NAMALWA (cell line): ENCODE results near the gene BAAT.
"Not testable (repeated sequence)": the region's sequence is repeated elsewhere in the genome, so short reads cannot be mapped to it uniquely, and the experiment has no call there.

Source experiments
- DNase-seq: peaks from one replicate; pipeline ENCODE4 v3.0.0-alpha.2; 2015; ENCODE audit warnings: low spot score

Gene BAAT

DNA sequence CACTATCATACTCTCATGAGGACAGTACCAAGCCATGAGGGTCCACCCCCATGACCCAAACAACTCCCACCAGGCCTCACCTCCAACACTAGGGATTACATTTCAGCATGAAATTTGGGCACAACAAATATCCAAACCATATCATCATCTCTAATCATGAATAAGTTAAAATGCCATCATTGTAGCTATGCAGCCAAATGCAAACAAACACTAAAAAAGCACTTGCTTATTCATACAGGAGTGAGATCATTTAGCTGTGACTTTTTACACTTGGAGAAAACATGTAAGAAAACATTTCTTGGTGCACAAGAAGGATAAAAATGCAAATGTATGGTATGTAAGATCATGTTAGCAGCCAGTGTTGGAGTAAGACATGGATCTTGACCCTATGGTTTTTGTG is 24.2 kb downstream of the BAAT start:
- DNase-seq = no peak

DNA sequence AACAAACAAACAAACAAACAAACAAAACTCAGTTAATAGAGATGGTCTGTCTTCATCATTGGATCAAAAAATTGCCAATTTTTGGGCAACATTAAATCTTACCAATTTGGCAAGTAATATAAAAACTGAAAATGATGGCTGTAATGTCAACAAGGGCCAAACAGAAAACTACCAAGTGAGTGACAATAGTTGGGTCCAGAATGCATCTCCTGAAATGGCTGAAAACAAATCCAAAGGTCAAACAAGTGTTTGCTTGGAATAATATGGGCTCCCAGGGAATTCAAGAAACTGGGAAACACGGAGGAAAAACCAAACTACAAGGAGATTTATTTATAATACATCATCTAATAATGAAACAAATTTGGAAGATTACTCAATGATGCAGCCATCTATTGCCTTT is 25.1 kb downstream of the BAAT start:
- DNase-seq = no peak

DNA sequence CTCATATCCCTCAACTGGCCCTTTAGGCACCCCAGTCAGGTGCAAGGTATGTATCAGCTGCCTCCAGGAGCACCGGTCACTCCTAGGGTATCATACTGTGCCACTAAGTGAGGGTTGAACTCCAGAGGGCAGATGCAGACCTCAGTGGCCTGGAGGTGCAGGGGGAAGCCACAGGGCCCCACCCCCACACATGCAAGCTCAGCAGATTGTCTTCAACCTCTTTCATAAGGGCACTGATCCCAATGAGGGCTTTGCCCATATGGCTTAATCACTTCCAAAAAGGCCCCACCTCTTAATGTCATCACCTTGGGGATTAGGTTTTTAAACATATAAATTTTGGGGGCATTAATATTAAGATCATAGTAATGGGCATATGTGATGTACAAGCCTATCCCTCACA is 28.2 kb downstream of the BAAT start:
- DNase-seq = no peak

DNA sequence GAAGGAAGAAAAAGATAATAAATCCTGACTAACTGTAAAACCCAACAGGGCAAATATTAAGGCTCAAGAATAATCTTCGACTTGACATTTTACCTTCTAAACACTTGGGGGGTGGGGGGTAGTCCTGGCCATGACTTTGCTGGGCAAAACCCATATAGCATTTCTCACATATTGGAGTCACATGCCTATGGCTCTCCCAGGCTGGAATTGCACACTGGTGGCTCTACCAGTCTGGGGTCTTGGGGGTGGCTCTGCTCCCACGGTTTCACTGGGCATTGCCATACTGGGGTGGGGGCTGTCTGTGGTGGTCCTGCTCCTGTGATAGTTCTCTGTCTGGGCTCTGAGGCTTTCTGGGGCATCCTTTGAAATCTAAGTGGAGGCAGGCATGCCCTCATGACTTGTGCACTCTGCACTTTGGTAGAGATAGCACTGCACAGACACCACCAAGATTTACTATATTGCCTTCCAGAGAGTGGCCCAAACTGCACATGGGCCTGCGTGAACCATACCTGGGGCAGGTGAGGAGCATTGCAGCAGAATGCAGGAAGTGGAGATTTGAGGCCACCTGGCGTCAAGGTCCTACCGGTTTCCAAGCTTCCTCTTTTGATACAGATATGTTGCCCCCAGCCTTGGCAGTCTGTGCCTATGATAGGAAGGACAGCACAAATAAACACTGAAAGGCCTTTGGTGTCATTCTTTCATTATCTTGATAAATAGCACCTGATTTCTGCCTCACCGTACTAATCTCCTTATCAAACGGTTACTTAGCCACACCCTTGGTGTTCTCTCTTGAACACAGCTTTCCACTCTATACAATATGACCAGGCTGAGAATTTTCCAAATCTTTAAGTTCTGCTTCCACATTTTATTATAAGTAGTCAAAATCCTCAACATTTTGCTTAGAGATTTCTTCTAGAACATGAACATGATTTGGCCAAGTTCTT is 29.8 kb downstream of the BAAT start:
- no peak for DNase-seq

DNA sequence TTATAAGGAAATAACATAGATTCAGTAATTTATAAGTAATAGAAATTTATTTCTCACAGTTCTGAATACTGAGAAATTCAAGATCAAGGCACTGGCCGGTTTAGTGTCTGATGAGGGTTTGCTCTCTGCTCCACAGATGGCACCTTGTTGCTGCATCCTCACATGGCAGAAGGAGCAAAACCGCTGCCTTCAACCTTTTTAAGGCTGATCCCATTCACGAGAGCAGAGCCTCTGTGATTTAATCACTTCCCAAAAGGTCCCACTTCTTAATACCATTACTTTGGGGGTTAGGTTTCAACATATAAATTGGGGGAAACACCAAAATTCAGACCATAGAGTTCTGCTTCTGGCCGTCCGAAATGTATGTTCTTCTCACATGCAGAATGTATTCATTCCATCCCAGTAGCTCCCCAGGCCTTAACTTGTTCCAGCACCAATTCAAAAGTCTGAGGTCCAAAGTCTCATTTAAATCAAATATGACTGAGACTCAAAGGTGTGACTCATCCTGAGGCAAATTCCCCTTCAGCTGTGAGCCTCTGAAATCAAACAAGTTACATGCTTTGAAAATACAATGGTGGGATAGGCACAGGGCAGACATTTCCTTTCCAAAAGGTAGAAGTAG is 30.6 kb downstream of the BAAT start:
- no peak for DNase-seq

DNA sequence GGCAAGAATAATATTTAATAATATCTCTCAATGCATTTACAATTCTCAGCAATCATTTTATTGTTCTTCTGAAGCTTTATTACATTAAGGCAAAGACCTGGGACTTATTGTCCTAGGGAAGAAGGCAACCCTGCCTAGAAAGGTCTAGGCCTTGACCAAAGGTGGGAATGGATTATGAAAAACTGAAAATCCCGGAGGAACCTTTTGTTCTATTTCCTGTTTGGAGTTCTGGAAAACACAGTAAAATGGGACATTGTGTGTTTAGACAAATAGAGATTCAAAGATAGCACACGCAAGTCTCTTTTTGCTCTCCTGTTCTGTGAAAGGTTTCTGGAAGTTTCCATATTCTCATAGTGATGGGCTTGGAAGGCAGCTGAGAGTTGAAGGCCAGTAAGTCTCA is 31.1 kb downstream of the BAAT start:
- DNase-seq = no peak

DNA sequence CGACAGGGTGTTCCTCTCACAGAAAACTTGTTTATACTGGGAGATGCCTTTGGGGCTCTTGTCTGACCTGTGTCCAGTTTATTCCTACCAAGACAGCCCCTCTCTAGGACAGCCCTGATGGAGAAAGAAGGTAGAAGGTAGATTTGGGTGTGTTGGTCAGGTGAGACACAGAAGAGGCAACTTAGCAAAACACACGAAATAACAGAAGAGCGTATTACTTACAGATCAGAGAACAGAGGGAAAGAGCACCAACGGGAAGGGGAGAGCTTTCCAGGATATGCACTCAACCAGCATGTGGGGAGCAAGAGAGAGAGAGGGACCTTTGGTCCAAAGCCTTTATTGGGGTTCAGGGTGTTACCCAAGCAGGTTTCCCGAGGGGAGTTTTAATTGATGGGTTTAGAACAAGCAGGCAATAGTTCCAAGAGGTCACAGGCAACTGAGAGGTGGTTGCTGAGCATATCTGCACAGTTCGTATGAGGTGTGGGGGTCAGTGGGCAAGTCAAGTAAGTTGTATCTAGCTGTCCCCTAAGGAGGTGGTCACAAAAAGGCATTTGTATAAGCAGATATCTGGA is 31.8 kb downstream of the BAAT start:
- no peak for DNase-seq

DNA sequence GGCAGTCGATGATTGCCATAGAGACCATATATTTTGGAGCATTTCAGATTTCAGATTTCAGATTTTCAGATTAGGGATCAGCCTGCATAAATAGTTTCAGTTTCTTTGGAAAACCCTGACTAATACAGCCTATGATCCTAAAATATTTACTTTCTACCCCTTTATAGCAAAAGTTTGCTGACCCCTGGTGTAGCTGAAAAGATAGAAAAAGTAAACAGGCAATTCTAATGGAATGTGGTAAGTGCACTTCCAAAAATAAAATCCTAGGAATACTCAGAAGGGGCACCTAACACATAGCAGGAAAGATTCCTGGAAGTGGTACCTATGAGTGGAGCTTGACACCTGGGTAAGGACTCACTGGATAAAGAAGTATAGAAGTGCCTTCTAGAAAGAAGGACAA is 34.5 kb downstream of the BAAT start:
- no peak for DNase-seq

DNA sequence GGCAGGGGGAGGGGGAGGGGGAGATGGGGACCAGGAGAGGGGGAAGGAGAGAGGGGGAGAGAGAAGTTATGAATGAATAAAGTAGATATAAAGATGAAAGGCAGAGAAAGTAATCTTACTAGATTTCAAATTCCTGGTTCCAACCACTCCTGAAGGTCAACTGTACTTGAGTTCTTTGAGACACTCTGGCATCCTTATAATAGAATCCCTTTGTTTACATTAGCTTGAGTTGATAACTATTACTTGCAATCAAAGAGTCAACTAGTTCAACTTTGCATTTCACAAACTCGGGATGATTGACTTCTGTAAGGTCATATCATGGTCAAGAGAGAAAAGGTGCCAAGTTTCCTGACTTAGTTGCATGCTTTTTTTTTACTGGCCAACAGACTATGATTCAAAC is 42.2 kb downstream of the BAAT start:
- DNase-seq = no peak

DNA sequence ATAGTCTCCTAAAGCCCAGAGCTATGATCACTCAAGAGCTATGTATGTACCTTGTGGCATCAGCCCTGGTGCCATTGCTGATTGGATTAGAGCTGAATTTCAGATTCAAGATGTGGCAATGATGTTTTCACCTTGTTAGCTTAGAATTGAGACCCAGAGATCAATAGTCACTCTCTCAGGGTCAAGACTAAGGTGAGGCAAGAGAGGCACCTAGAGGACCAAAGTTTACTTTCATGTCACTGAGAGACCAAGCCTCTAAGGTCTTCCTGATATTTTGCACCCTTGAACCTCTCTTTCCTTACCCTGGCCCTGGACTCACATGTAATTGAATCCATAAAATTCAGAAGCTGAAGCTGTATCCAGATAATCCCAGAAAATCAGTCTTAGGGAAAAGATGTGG is 42.8 kb downstream of the BAAT start:
- no peak for DNase-seq

DNA sequence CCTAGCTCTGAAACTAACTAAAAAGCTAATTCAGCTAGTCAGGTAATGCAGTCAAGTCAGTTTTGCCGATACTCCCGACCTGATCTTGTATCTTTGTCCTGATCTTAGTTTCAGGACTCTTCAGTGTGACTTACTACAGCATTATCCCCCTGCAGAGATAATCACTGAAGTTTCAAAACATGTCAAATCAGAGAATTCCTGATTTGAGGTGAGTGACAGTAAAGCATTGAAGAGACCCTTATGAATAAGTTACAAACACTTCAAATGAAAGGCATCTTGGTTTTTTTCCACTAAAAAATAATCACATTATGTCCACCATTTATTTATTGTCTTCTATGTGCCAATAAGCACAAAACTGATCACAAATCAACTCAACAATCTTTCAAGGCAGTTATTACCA is 47.6 kb downstream of the BAAT start:
- DNase-seq = no peak

DNA sequence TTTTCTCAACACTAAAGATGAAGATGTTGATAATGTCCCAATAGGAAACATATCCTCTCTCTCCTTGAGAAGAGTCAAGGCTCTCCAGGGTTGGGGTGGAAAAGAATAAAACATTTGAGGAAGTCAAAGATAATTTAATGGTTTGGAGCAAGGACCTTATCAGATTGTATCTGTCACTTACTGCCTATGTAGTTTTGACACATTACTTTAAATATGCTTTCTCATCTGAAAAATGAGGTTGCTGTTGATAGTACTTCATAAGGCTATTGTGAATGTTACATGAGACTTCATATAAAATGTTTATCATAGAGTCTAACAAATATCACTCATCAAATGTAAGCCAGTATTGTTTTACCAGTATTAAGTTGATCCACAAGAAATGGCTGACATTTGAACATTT is 48.7 kb downstream of the BAAT start:
- no peak for DNase-seq

DNA sequence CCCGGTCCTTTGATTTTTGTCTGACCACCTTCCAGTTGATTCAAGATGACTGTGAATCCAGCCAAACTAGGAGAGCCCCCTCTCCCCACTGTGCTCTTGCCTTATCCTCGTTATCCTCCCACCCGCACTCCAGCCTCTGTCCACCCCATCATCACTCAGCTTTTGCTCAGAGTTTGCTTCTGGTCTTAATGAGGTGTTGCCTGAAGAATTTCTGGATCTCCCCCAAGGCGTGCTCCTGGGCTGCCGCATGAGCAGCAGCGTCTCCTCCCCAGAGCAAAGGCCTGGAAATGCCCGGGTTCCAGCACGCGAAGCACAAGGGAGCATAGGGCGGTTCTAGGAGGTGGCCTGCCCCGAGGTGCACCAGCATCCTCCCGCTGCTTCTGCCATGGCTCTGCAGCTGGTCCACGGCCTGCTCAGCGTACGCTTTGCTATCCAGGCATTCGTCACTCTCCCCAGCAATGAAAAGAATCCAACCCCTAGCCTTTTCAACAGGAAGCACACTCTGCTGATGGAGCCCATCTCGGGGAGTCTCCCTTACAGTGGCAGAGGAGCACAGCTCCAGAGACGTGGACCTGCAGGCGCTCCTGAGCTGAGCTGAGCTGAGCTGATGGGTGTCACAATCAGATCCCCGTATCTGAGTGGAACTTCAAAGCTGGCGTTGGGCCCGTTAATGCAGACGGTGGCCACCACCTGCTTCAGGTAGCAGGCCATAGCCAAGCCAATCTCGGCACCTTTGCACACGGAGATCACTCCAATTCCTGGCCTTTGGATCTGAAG is 50.7 kb downstream of the BAAT start:
- no peak for DNase-seq

DNA sequence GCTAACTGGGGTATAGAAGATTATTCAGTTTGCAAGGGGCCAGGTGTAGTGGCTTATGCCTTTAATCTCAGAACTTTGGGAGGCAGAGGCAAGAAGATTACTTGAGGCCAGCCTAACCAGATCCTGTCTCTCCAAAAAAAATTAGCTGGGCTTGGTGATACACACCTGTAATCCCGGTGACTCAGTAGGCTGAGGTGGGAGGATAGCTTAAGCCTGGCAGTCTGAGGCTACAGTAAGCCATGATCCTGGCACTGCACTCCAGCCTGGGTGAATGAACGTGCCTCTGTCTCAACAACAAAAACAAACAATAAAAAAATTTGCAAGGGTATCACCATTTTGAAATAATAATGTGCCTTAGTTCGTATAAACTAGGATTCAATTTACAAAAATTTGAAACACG is 51.3 kb downstream of the BAAT start:
- DNase-seq = no peak

DNA sequence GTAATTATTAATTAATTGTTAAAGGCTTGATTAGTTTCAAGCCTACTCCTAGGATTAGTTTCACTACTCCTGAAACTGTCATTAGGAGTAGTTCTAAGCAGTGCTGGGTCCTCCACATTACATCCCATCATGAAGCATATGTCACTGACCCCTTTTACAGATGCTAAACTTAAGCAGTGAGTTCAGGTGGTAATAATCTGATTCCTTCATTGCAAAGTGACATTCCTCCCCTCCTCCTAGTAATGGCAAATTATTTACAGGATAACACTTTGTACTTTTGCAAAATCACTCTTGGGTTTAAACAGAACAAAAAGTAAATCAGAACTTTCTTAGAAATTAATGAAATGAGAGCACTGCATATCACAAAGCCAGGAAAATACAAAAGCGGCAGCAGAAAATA is 52.4 kb downstream of the BAAT start:
- no peak for DNase-seq

DNA sequence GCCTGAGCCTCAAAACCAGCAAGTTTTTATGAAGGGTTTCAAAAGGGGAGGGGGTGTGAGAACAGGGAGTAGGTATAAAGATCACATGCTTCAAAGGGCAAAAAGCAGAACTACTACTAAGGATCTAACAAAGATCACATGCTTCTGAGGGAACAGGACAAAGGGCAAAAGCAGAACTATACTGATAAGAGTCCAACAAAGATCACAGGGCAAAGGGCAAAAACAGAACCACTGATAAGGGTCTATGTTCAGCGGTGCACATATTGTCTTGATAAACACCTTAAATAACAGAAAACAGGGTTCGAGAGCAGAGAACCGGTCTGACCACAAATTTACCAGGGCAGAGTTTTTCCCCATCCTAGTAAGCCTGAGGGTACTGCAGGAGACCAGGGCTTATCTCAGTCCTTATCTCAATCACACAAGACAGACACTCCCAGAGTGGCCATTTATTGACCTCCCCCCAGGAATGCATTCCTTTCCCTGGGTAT is 57.3 kb downstream of the BAAT start:
- not testable (repeated sequence) for DNase-seq

DNA sequence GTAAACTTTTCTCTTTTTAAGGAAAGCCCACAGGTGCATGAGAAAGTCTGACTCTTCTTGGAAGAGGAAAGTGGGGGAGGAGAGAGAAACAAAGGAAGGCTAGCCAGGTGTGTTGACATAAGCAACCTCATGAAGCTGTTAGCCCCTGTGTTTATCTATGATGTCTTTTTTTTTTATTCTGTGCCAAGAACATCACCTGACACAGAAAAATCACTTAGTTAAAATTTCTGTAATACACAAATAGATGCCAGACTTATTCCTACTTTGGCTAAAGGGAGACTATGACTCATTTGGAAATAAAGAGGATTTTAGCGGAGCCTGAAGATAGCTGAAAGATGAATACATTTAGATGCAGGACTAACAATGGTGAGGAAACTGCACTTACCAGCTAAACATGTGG is 58.3 kb downstream of the BAAT start:
- no peak for DNase-seq

DNA sequence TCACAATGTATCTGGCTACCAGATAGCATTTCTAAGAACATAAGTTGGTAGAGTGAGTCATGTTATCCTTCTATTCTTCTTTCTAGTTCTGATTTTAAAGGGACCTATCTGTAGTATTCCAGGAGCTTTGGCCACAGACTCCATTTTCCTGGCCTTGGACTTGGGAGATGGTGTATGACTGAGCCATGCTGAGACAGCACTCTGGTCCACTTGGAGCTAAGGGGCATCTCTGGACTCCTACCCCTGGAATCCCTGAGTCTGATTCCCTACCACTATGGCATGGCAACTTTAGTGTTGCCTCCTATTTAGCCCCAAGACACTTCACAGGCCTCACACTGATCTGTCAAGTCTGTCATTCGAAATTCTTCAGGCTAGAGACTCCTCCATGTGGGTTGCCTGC is 58.8 kb downstream of the BAAT start:
- DNase-seq = no peak

DNA sequence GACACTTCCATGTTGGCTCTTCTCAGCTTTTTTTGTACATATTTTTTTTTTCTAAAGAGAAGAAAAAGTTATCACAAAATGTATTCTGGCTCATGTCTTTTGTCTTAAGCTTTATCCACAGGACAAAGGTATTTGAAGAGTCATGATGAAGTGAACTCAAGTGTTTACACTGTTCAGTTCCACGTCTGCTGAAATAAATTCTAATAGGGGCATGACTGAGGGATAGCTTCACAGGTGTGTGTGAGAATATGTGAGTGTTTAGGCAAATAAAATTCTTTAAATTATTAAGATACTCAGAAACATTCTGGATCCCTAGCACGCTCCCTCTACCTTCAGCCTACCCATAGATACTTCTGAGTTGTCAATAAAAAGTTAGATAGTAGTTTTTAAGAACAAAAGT is 59.8 kb downstream of the BAAT start:
- DNase-seq = no peak

DNA sequence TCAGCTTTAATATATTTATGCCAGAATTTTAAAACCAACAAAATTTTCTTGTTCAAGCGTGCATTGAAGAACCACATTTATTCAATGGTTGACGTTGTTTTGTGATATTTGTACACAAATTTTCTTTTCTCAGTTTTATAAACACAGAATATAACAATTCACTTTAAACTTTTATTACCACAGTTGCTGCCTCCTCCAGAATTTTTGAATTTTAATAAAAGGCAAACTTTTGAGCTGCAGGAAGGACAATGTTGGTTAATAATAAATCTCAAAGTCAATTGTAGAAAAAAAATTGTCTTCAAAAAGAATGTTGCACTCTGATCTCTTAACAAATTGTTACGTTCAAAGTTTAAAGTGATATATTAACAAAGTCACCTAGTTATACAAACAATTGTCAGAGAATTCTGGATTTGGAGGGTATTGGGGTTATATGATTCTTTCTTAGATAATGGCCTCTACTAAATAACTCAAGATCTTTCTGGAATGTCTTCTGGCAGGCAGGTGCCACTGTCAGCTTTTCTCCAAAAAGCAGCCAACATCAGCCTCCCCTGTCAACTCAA is 60.5 kb downstream of the BAAT start:
- no peak for DNase-seq

DNA sequence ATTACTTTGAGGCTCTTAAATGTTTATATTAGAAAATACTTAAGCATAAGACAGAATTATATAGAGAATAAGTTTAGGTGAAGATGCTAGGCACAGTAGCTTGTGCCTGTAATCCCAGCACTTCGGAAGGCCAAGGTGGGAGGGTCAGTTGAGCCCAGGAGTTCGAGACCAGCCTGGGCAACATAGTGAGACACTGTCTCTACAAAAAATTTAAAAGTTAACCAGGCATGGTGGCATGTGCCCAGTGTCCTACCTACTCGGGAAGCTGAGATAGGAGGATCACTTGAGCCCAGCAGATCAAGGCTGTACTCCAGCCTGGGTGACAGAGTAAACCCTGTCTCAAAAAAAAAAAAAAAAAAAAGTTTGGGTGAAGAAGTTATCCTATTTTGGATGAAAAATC is 61.7 kb downstream of the BAAT start:
- DNase-seq = no peak

DNA sequence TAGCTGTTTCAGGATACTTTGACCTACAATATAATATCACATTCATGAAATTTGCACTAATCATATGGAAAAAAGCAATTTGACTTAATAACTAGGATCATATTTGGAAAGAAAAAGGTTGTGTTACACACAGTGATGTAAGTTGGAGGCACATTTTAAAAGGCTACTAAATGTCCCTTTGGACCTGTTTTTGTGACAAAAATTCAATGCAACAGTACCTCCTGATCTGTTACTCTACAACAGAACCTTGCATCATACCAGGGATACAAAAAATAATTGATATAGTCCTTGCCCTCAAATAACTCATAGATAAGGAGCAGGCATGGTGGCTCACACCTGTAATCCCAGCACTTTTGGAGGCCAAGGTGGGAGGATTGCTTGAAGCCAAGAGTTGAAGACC is 67.1 kb downstream of the BAAT start:
- no peak for DNase-seq
